ENCODE measurements around the gene PREX1. TPM values are rescaled to one million over a fixed set of nuclear protein-coding genes. Genes with fewer than 3 reads are reported as not detected.

The PREX1 gene
- polyA plus RNA-seq, 1 donor (not counting 4 experiments of a cell fraction or from before 2014, with no cell fraction given), result 0.22 TPM

DNA sequence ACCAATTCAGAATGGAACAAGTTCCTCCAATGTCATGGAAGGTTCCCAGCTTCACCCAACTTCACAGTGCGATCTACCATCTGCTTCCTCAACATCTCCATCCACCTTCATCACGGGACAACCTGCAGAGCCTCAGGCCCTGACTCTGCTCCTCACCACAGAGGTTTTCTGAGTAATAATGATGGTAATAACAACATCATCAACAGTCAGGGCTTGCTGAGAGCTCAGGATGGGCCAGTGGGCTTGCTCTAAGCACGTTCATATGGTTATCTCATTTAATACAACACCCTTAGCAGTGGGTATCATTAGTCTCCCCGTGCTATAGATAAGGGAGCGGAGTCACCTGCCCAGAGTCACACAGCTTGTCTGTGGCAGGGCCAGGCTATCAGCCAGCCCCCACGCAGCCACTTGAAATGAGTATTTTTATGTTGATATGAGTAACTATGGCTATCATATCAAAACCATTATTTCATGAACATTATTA, 38.6 kb downstream of the PREX1 start:
- Histone ChIP-seq H3K27ac (ENCODE audit: control insufficient read depth, insufficient read depth, low read length) (no peak overlapping the region), H2AFZ (ENCODE audit: control insufficient read depth, low read length) (no peak overlapping the region), H3K4me3 (ENCODE audit: control insufficient read depth in 2 of 3, extremely low read depth in 1 of 3, insufficient read depth in 2 of 3, low read depth in 1 of 3, low read length in 3 of 3) (no peak overlapping the region), H3K4me2 (ENCODE audit: control insufficient read depth, extremely low read depth, insufficient read depth, low read depth, low read length) (no peak overlapping the region), H3K9me3 (ENCODE audit: control insufficient read depth, low read depth, low read length) (no peaks in the 10 kb centered on the region), H3K27me3 (ENCODE audit: control insufficient read depth, extremely low read depth, insufficient read depth, low read length) (peaks cover 13% of the 10 kb centered on the region), H3K9ac (ENCODE audit: control insufficient read depth, extremely low read depth, insufficient read depth, low read length) (no peak overlapping the region), H3K4me1 (ENCODE audit: control insufficient read depth, extremely low read depth, insufficient read depth, low read length) (no peaks in the 10 kb centered on the region), H3K79me2 (ENCODE audit: control insufficient read depth, insufficient read depth, low read length) (no peaks in the 10 kb centered on the region), H3K36me3 (ENCODE audit: control insufficient read depth in 2 of 2, extremely low read depth in 1 of 2, insufficient read depth in 2 of 2, low read length in 2 of 2) (no peaks in the 10 kb centered on the region), H3K9me1 (ENCODE audit: control insufficient read depth, extremely low read depth, insufficient read depth, low read length) (no peaks in the 10 kb centered on the region), H4K20me1 (ENCODE audit: control insufficient read depth, extremely low read depth, insufficient read depth, low read length) (no peaks in the 10 kb centered on the region)
- dilution Hi-C loops (cut with MboI; ENCODE audit: extremely low pct_ligation_motif_present, low sequenced_read_pairs), result no loop called here
- no peak for FAIRE-seq
- DNase-seq (ENCODE audit: low read depth, low spot score), result no peak
- TF ChIP-seq, protein P1, sequence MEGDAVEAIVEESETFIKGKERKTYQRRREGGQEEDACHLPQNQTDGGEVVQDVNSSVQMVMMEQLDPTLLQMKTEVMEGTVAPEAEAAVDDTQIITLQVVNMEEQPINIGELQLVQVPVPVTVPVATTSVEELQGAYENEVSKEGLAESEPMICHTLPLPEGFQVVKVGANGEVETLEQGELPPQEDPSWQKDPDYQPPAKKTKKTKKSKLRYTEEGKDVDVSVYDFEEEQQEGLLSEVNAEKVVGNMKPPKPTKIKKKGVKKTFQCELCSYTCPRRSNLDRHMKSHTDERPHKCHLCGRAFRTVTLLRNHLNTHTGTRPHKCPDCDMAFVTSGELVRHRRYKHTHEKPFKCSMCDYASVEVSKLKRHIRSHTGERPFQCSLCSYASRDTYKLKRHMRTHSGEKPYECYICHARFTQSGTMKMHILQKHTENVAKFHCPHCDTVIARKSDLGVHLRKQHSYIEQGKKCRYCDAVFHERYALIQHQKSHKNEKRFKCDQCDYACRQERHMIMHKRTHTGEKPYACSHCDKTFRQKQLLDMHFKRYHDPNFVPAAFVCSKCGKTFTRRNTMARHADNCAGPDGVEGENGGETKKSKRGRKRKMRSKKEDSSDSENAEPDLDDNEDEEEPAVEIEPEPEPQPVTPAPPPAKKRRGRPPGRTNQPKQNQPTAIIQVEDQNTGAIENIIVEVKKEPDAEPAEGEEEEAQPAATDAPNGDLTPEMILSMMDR (optimal IDR thresholded peaks at IDR 0.05 in 1 of 3, IDR thresholded peaks at IDR 0.05 in 1 of 3, conservative IDR thresholded peaks at IDR 0.05 in 1 of 3; ENCODE audit: extremely low read depth in 1 of 3, insufficient read depth in 2 of 3, low read length in 3 of 3), result no peak
- TF ChIP-seq EZH2 (IDR thresholded peaks at IDR 0.05; ENCODE audit: low read length), result no peak

DNA sequence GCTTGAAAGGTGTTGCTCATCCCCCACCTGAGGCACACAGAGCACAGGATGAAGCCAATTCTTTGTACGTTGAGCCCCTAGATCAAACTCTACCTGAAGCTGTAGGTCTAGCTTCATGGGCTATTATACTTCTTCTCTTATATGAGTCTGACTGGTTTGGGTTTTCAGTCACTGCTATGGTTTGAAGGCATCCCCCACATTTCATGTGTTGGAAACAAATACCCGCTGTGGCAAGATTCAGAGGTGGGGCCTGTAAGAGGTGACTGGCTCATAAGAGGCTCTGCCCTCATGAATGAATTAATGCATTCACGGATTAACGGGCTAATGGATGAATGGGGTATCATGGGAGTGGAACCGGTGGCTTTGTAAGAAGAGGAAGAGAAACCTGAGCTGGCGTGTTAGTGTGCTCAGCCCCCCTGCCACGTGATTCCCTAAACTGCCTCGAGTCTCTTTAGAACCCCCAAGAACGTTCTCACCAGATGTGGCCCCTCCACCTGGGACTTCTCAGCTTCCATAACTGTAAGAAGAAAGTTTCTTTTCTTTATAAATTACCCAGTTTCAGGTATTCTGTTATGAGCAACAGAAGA, 39.2 kb downstream of the PREX1 start:
- Histone ChIP-seq H3K79me2 (ENCODE audit: control insufficient read depth, insufficient read depth, low read length) (no peaks in the 10 kb centered on the region), H2AFZ (ENCODE audit: control insufficient read depth, low read length) (no peak overlapping the region), H3K9me3 (ENCODE audit: control insufficient read depth, low read depth, low read length) (no peaks in the 10 kb centered on the region), H3K27me3 (ENCODE audit: control insufficient read depth, extremely low read depth, insufficient read depth, low read length) (peaks cover 13% of the 10 kb centered on the region), H3K4me3 (ENCODE audit: control insufficient read depth in 2 of 3, extremely low read depth in 1 of 3, insufficient read depth in 2 of 3, low read depth in 1 of 3, low read length in 3 of 3) (no peak overlapping the region), H4K20me1 (ENCODE audit: control insufficient read depth, extremely low read depth, insufficient read depth, low read length) (no peaks in the 10 kb centered on the region), H3K4me1 (ENCODE audit: control insufficient read depth, extremely low read depth, insufficient read depth, low read length) (no peaks in the 10 kb centered on the region), H3K36me3 (ENCODE audit: control insufficient read depth in 2 of 2, extremely low read depth in 1 of 2, insufficient read depth in 2 of 2, low read length in 2 of 2) (no peaks in the 10 kb centered on the region), H3K27ac (ENCODE audit: control insufficient read depth, insufficient read depth, low read length) (no peak overlapping the region), H3K9me1 (ENCODE audit: control insufficient read depth, extremely low read depth, insufficient read depth, low read length) (no peaks in the 10 kb centered on the region), H3K4me2 (ENCODE audit: control insufficient read depth, extremely low read depth, insufficient read depth, low read depth, low read length) (no peak overlapping the region), H3K9ac (ENCODE audit: control insufficient read depth, extremely low read depth, insufficient read depth, low read length) (no peak overlapping the region)
- dilution Hi-C loops (cut with MboI; ENCODE audit: extremely low pct_ligation_motif_present, low sequenced_read_pairs), result no loop called here
- FAIRE-seq, result no peak
- DNase-seq (ENCODE audit: low read depth, low spot score), result no peak
- no peak for TF ChIP-seq EZH2 (IDR thresholded peaks at IDR 0.05; ENCODE audit: low read length)
- TF ChIP-seq, protein P1 (optimal IDR thresholded peaks at IDR 0.05 in 1 of 3, IDR thresholded peaks at IDR 0.05 in 1 of 3, conservative IDR thresholded peaks at IDR 0.05 in 1 of 3; ENCODE audit: extremely low read depth in 1 of 3, insufficient read depth in 2 of 3, low read length in 3 of 3), result no peak
